Endometrium (tissue), 2 donors: ENCODE data around the gene NOTCH1.
"Not testable (repeated sequence)": the region's sequence is repeated elsewhere in the genome, so short reads cannot be mapped to it uniquely, and the experiment has no call there.

Source experiments
- FAIRE-seq: peaks from 2 replicates; lab custom pipeline; 2012; peaks lifted over from hg19 to GRCh38; lab: Jason Lieb, UNC
- donor health status: control.
- donor health status: control.

NOTCH1 gene

GRCh38 chr9:136578915-136579649, 33.2 kb upstream of the NOTCH1 start:
- no peak for FAIRE-seq

- FAIRE-seq, result no peak
These were observed 32.7 kb upstream of the NOTCH1 start for GRCh38 chr9:136578626-136578914.

DNA sequence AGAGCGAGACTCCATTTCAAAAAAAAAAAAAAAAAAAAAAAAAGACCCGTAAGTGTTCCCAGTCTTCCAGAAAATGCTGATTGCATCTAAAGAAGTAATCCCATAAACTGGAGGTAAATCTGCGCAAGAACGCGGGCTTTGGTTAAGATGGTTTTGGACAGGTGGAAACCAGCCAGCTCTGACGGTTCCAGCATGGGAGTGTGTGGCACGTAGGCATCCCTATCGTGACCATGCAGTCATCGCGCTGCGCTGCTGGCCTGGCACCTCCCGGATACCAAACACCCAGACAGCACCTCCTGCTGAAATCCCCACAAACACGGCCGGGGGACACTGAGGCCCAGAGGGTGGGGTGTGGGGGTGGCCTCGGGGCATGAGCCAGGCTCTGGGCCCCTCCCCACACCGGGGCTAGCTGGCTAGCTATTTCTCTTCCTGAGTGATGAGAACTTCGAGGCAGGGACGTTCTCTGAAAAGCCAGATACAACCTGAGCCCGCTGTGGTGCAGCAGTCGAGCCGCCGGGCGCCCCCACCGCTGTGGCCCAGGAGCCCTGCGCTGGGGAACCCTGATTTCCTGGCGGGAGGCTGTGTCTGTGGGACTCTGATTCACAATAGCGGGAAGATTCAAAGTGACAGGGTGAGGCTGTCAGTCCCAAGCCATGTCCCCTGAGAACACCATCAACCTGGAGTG, 32.2 kb upstream of the NOTCH1 start:
- FAIRE-seq, result no peak

DNA sequence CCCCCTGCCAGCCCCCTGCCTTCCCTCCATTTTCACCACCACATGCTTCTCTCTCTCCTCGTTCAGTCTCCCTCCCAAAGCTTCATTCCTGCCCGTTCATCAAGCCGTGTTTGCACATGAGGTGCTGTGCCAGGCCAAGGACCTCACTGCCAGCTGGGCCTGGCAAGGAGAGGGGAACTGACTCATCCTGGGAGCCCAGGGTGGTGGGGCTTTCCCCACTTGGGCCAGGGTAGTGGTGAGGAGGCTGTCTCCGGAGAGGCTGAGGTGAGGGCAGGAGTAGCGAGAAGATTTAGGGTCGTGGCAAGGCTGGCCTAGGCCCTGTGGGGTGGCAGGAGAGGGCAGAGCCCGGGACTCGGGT, 30.4 kb upstream of the NOTCH1 start:
- FAIRE-seq, result no peak

DNA sequence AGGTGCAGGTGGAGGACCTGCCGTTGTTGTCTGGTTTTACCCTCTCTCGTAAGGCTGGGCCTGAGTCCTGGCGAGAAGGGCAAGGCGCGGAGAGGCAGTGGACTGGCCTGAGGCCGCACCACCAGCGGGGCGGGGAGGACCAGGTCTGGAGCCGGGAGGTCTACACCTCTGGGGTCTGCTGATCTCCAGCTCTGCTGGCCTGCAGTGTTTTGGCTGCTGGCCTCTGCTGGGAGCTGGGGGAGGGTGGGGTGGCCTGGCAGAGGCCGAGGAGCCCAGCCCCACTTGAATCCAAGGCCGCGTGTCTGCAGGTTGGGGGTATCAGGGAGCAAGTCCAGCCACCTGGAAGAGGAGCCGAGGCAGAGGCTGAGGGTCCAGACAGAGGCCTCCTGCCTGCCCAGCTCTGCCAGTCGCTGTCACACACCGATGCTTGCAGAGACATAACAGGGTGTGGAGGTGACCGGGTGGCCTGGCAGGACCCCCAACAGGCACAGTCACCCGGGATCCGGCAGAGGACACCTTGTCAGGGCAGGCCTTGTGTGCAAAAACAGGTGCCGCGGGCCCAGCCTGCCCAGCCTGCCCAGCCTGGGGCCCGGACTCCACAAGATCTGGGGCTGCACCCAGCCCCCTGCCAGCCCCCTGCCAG, 29.9 kb upstream of the NOTCH1 start:
- FAIRE-seq, result no peak

DNA sequence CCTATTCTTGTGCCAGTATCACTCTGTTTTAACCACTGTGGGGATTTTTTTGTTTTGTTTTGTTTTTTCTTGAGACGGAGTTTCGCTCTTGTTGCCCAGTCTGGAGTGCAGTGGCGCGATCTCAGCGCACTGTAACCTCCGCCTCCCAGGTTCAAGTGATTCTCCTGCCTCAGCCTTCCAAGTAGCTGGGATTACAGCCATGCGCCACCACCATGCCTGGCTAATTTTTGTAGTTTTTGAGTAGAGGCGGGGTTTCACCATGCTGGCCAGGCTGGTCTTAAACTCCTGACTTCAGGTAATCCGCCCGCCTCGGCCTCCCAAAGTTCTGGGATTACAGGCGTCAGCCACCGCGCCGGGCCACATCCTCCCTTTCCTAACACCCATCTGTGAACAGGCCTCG, 28.8 kb upstream of the NOTCH1 start:
- not testable (repeated sequence) for FAIRE-seq

DNA sequence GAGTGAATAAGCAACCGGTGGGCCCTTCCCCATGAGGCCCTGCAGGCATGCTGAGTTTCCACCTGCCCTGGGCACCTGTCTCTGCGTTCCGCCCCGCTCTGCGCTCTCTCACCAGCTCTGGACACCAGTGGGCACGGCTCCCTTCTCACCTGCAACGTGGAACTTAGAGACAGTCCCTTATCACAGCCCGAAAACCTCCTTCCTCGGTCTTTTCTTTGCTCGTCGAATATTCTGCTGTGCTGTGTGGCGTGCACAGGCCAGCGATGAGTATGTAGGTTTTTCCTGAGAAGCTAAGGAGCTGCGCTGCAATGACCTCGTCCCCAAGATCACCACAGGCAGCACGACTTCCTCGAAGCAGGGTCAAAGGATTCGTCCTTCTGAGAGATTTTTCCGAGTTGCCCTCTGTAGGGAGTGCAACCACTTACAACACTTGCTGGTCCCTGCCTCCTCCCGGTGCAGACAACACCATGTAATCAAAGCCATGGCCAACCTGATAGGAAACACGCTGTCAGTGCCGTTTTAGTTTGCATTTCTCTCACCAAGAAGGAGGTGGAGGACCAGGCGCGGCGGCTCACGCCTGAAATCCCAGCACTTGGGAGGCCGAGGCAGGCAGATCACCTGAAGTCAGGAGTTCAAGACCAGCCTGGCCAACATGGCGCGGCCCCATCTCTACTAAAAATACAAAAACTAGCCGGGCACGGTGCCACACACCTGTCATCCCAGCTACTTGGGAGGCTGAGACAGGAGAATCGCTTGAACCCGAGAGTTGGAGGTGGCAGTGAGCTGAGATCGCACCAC, 27.2 kb upstream of the NOTCH1 start:
- FAIRE-seq, result no peak

- no peak for FAIRE-seq
These were observed 26.4 kb upstream of the NOTCH1 start for GRCh38 chr9:136572003-136572827.

- no peak for FAIRE-seq
These were observed 25.7 kb upstream of the NOTCH1 start for GRCh38 chr9:136571531-136571930.

DNA sequence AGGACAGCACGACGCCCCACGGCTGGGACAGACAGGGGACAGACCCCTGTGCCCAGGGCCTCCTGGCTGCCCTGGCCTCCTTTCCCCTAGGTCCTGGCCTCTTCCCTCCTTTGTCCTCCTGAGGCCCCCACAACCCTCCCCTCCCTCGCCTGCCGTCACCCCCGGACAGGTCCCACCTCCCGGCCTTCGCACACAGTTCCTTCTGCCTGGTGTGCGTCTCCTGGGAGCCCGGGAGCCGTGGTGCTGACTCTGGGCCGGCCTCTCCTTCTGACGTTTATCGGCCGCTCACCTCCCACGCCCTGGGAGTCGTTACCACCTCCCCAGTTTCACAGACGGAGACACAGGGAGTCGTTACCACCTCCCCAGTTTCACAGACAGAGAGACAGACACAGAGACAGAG, 25.1 kb upstream of the NOTCH1 start:
- no peak for FAIRE-seq

GRCh38 chr9:136570191-136570845, 24.5 kb upstream of the NOTCH1 start:
- no peak for FAIRE-seq

DNA sequence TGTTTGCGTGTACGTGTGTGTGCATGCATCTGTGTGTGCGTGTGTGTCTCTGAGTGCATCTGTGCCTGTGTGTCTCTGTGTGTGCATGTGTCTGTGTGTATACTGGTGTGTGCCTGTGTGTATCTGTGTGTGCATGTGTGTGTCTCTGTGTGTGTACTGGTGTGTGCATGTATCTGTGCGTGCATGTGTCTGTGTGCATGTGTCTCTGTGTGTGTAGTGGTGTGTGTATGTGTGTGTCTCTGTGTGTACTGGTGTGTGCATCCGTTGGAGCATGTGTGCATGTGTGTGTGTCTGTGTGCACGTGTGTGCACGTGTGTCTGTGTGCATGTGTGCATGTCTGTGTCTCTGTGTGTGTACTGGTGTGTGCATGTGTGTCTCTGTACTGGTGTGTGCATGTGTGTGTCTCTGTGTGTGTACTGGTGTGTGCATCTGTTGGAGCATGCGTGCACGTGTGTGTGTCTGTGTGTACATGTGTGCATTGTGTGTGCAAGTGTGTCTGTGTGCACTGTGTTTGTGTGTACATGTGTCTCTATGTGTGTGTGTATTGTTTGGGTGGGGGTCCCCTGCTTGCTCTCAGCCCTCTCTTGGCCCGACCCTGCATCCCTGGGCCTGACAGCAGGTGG, 23.8 kb upstream of the NOTCH1 start:
- FAIRE-seq, result no peak

GRCh38 chr9:136568288-136569081, 22.6 kb upstream of the NOTCH1 start:
- no peak for FAIRE-seq

DNA sequence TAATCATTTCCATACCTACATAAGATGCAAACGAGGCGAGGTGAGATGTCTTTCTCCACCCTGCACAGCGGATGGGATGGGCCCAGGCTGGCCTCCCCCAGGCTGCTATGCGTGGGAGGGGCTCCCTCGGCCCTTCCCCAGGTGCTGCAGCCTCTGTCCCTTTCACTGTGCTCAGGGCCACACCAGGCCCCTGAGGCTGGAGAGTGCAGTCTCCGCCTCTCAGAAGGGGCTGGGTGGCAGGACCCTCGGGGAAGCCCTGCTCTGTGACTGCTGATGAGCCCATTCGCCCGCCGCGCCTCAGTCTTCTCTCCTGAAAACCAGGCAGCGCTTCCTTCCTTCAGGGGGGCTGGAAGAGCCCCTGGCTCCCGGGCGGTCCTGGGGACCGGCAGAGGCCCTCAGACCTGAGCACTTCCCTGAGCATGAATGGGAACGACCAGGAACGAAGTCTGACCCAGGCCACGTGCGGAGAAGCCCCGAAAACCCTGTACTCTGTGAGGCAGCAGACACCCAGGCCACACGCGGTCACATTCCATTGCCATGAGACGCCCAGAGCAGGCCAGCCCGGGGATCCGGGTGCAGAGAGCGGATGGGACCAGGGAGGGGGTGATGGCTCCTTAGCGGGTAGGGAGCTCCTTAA, 21.9 kb upstream of the NOTCH1 start:
- FAIRE-seq, result no peak

DNA sequence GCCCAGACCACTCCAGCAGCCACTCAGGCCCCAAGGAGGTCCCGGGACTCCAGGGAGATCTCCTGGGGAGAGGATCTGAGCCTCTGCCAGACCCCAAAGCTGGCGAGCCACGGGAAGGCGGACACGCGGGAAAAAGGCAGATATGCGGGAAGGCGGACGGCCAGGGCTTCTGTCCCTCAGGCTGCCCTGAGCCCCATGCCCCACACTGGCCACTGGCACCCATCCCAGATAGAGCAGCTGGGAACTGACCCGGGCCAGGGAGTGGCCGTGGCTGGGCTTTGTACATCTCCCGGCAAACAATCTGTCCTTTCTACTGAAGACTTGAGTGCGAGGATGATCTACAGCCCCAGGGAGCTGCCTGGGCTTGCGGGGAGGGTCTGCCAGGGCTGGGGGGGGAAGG, 21.1 kb upstream of the NOTCH1 start:
- FAIRE-seq, result no peak

GRCh38 chr9:136566553-136566895, 20.7 kb upstream of the NOTCH1 start:
- no peak for FAIRE-seq

GRCh38 chr9:136565715-136566552, 20.1 kb upstream of the NOTCH1 start:
- no peak for FAIRE-seq

DNA sequence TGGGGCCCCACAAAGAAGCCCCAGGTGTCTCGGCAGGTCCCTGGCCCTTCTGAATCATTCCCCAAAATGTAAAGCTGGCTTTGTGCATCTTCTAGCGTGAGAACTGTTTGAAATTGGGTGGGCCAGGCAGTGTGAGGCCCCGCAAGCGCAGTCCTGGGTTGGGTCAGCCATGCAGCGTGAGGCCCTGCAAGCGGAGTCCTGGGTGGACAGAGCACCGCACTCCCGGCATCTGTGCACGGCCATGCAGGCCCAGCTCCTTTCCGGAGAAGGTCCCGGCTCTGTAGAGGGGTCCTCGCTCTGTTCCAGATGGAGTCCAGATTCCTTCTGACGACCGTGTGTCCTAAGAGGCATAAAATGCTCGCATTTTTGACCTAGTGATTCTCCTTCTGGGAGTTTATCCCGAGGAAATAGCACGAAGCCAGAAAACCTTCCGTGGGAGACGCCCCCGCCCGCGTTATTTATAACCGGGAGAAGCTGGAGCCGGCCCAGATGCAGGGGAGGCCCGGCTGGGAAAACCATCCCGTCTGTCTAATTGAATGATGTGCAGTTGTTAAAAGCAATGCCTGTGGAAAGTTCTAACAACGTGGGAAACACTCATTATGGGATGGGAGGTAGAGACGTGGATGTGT, 19.4 kb upstream of the NOTCH1 start:
- FAIRE-seq, result peak; percentile 86
